Hepatocyte (in vitro differentiated cells): ENCODE data around the gene LMX1A. TPM values are rescaled to one million over a fixed set of nuclear protein-coding genes. Genes with fewer than 3 reads are reported as not detected.
A peak's percentile ranks its signal among the peaks of the same experiment; 100 is the strongest.

Experiments
- DNase-seq: peaks from one replicate; pipeline ENCODE4 v3.0.0-alpha.2; 2016; ENCODE audit warnings: low spot score
- H2AFZ ChIP-seq: fragments of 200-600 bp; sonication (generic); 2 replicates; pipeline ENCODE4 v1.6.0; 2016; ENCODE audit warnings: antibody characterized with exemption, mild to moderate bottlenecking
- H3K27ac ChIP-seq: fragments of 200-600 bp; sonication (generic); 2 replicates; pipeline ENCODE4 v1.5.1; 2016; ENCODE audit warnings: mild to moderate bottlenecking
- H3K27me3 ChIP-seq: fragments of 200-600 bp; sonication (generic); 2 replicates; pipeline ENCODE4 v1.6.1; 2016
- H3K36me3 ChIP-seq: fragments of 200-600 bp; sonication (generic); replicated peaks from 2 replicates; pipeline ENCODE4 v1.5.1; 2016; ENCODE audit warnings: low read depth; ENCODE audit not compliant: insufficient read depth
- H3K4me1 ChIP-seq: fragments of 200-600 bp; sonication (generic); 2 replicates; pipeline ENCODE4 v1.5.1; 2016; ENCODE audit warnings: mild to moderate bottlenecking, moderate library complexity; ENCODE audit not compliant: insufficient read depth
- H3K4me2 ChIP-seq: fragments of 200-600 bp; sonication (generic); 2 replicates; pipeline ENCODE4 v1.6.0; 2016
- H3K4me3 ChIP-seq: fragments of 200-600 bp; sonication (generic); 2 replicates; pipeline ENCODE4 v1.5.1; 2016; ENCODE audit warnings: mild to moderate bottlenecking
- H3K79me2 ChIP-seq: fragments of 200-600 bp; sonication (generic); 2 replicates; pipeline ENCODE4 v1.6.0; 2017; ENCODE audit warnings: mild to moderate bottlenecking
- H3K9me2 ChIP-seq: fragments of 200-600 bp; sonication (generic); replicated peaks from 2 replicates; pipeline ENCODE4 v1.6.0; 2017; ENCODE audit warnings: mild to moderate bottlenecking; ENCODE audit not compliant: insufficient read depth
- H3K9me3 ChIP-seq: fragments of 200-600 bp; sonication (generic); 2 replicates; pipeline ENCODE4 v1.5.1; 2016; ENCODE audit warnings: low read depth, mild to moderate bottlenecking
- H4K20me1 ChIP-seq: fragments of 200-600 bp; sonication (generic); 2 replicates; pipeline ENCODE4 v1.6.0; 2016; ENCODE audit warnings: mild to moderate bottlenecking; ENCODE audit not compliant: insufficient read depth, poor library complexity, severe bottlenecking
- EZH2 ChIP-seq: fragments of 200-600 bp; sonication (generic); IDR thresholded peaks from 2 replicates; pipeline ENCODE4 v1.6.1; 2016; ENCODE audit warnings: antibody characterized with exemption, mild to moderate bottlenecking, borderline replicate concordance
- EZH2phosphoT487 ChIP-seq: fragments of 200-600 bp; sonication (generic); IDR thresholded peaks from one replicate; pipeline ENCODE4 v1.6.1; 2018; ENCODE audit warnings: antibody characterized with exemption, mild to moderate bottlenecking, low read depth, moderate library complexity; ENCODE audit not compliant: unreplicated experiment, severe bottlenecking
- WGBS: methylation state at CpG from one replicate; pipeline ENCODE4 v1.1.6; 2016; ENCODE audit warnings: low lambda C conversion rate; ENCODE audit errors: missing lambda C conversion rate; 5-methylcytosine and 5-hydroxymethylcytosine counted together
- polyA plus RNA-seq: library from polyadenylated mRNA; unstranded; fragments of >200 nt; fragmentation: Nextera tagmentation; extraction: Ambion mirVana; gene quantifications from 2 replicates; pipeline ENCODE4 v1.2.1, GENCODE V29; 2016
- total RNA-seq: library from RNA; depleted of rRNA; stranded (reverse); fragments of >200 nt; gene quantifications from 2 replicates; pipeline ENCODE4 v1.2.3, GENCODE V29; 2014
- TF ChIP-seq, protein P1 (sequence below): fragments of 200-600 bp; sonication (generic); IDR thresholded peaks from 2 replicates; pipeline ENCODE4 v1.5.1; 2016; ENCODE audit warnings: antibody characterized with exemption, mild to moderate bottlenecking; ENCODE audit not compliant: poor library complexity

The LMX1A gene
- total and polyA plus RNA-seq, 2 experiments from 2014 or later, result not detected

DNA sequence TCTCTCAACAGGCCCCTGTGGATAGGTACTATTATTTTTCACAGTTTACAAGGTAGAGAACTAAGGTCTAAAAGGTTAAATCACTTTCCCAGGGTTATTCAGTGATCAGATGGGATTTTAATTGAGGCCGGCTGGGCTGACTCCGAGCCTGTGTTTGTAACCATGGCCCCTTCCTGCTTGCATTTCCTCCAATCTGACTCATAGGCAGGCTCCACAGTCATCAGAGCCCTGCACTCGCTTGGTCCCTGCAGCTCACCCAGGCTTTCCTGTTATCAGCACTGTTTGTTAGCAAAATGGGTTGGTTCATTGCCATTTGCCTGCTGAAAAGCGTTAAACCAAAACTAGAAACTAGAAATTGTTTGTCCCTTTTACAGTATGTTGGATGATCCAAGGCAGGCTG lies 41.4 kb upstream of the LMX1A start:
- H3K9me3 ChIP-seq, result no peaks in the 10 kb centered on the region
- no peaks in the 10 kb centered on the region for H3K4me1 ChIP-seq
- H3K79me2 ChIP-seq, result no peaks in the 10 kb centered on the region
- 26% methylated on average over 4 of the region's 4 CpGs for WGBS
- H3K27ac ChIP-seq, result no peak overlapping the region
- no peak overlapping the region for H2AFZ ChIP-seq
- no peaks in the 10 kb centered on the region for H3K27me3 ChIP-seq
- no peak overlapping the region for H3K4me3 ChIP-seq
- DNase-seq, result peak; percentile 65
- no peaks in the 10 kb centered on the region for H3K36me3 ChIP-seq
- H4K20me1 ChIP-seq, result no peaks in the 10 kb centered on the region
- no peak overlapping the region for H3K4me2 ChIP-seq
- TF ChIP-seq EZH2phosphoT487 (no peak), EZH2 (no peak)
- TF ChIP-seq, protein P1, sequence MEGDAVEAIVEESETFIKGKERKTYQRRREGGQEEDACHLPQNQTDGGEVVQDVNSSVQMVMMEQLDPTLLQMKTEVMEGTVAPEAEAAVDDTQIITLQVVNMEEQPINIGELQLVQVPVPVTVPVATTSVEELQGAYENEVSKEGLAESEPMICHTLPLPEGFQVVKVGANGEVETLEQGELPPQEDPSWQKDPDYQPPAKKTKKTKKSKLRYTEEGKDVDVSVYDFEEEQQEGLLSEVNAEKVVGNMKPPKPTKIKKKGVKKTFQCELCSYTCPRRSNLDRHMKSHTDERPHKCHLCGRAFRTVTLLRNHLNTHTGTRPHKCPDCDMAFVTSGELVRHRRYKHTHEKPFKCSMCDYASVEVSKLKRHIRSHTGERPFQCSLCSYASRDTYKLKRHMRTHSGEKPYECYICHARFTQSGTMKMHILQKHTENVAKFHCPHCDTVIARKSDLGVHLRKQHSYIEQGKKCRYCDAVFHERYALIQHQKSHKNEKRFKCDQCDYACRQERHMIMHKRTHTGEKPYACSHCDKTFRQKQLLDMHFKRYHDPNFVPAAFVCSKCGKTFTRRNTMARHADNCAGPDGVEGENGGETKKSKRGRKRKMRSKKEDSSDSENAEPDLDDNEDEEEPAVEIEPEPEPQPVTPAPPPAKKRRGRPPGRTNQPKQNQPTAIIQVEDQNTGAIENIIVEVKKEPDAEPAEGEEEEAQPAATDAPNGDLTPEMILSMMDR, result no peak
- no peaks in the 10 kb centered on the region for H3K9me2 ChIP-seq

DNA sequence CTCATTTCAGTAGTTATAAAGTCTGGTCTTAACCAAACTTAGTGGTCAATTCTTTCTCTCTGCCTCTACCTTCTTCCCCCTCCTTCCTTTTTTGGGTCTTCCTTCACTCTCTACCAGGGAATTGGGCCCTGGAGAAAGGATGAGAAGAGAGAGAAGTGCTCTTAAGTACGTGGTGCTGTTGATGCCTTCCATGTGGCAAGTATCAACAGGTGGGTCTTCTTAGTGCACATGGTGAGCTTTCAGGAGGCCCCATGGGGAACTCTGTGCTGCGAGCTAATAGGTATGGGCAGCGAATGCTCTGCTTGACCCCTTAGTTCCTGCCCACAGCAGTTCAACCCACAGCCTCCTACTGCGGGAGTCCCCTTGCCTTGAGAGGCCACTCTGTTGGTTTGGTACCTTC lies 39.4 kb upstream of the LMX1A start:
- no peak for DNase-seq
- no peak overlapping the region for H2AFZ ChIP-seq
- no peaks in the 10 kb centered on the region for H3K9me2 ChIP-seq
- no peak for TF ChIP-seq EZH2
- TF ChIP-seq, protein P1, result no peak
- TF ChIP-seq EZH2phosphoT487, result no peak
- no peaks in the 10 kb centered on the region for H3K4me1 ChIP-seq
- H3K4me3 ChIP-seq, result no peak overlapping the region
- no peaks in the 10 kb centered on the region for H3K27me3 ChIP-seq
- no peaks in the 10 kb centered on the region for H3K9me3 ChIP-seq
- no peaks in the 10 kb centered on the region for H3K36me3 ChIP-seq
- no peaks in the 10 kb centered on the region for H3K79me2 ChIP-seq
- no peak overlapping the region for H3K27ac ChIP-seq
- WGBS, result 94% methylated on average over 4 of the region's 4 CpGs
- no peaks in the 10 kb centered on the region for H4K20me1 ChIP-seq
- H3K4me2 ChIP-seq, result no peak overlapping the region

DNA sequence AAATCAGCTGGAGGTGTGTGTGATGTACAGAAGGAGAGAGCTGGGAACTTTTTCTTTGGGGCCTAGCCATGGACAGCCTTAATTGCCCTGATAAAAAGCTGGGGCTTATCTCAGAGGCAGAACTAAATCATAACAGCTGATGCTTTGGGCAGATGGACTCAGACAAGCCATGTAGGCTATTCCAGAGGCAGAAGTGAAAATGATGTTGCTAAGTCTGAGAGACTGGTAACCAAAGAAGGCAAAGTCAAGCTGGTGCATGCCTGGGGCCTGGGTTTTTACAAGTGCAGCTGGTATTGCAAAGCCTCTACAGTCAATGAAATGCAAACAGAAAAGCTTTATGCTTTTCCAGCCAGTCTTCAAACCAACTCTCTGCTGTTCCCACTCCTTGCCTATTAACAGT lies 39.0 kb upstream of the LMX1A start:
- H3K4me2 ChIP-seq, result no peak overlapping the region
- H2AFZ ChIP-seq, result no peak overlapping the region
- H3K79me2 ChIP-seq, result no peaks in the 10 kb centered on the region
- H3K27me3 ChIP-seq, result no peaks in the 10 kb centered on the region
- H3K9me3 ChIP-seq, result no peaks in the 10 kb centered on the region
- H3K27ac ChIP-seq, result no peak overlapping the region
- TF ChIP-seq, protein P1, result no peak
- H3K4me1 ChIP-seq, result no peaks in the 10 kb centered on the region
- H3K36me3 ChIP-seq, result no peaks in the 10 kb centered on the region
- H4K20me1 ChIP-seq, result no peaks in the 10 kb centered on the region
- no peak overlapping the region for H3K4me3 ChIP-seq
- H3K9me2 ChIP-seq, result no peaks in the 10 kb centered on the region
- DNase-seq, result no peak
